Stimulated activated CD4-positive, alpha-beta T cell treated with anti-CD3 and anti-CD28 coated beads, TNF-alpha, amount 100 ng/mL, for 24 hours (primary cell): ENCODE results near the gene COL9A2.

ENCODE experiments used
- DNase-seq, 3 experiments: peaks; one replicate each; pipeline ENCODE4 v3.0.0-alpha.2; 2020; ENCODE audit warnings: low read depth in 3 of 3

The COL9A2 gene

GRCh38 chr1:40318476-40318875 lies 1.4 kb upstream of the COL9A2 start:
- no peak for DNase-seq

GRCh38 chr1:40317394-40318074 lies 448 bp upstream of the COL9A2 start:
- no peak for DNase-seq

GRCh38 chr1:40315795-40316594 lies 1.1 kb downstream of the COL9A2 start:
- DNase-seq, result peak in 1 of 3 experiments; percentile 18

- DNase-seq, result peak; percentile 72 to 81 (median 74)
These were observed 1.8 kb downstream of the COL9A2 start for GRCh38 chr1:40315239-40315794.

GRCh38 chr1:40314721-40315238 lies 2.3 kb downstream of the COL9A2 start:
- no peak for DNase-seq

GRCh38 chr1:40313958-40314720 lies 2.9 kb downstream of the COL9A2 start:
- DNase-seq, result no peak

GRCh38 chr1:40313329-40313957 lies 3.6 kb downstream of the COL9A2 start:
- no peak for DNase-seq

- DNase-seq, result peak in 1 of 3 experiments; percentile 26
These were observed 4.6 kb downstream of the COL9A2 start for GRCh38 chr1:40312238-40313205.

GRCh38 chr1:40311692-40312091 lies 5.4 kb downstream of the COL9A2 start:
- no peak for DNase-seq

- no peak for DNase-seq
These were observed 6.0 kb downstream of the COL9A2 start for GRCh38 chr1:40310983-40311642.

GRCh38 chr1:40310129-40310461 lies 7.0 kb downstream of the COL9A2 start:
- DNase-seq, result no peak

- no peak for DNase-seq
These were observed 7.5 kb downstream of the COL9A2 start for GRCh38 chr1:40309374-40310128.

- no peak for DNase-seq
These were observed 8.9 kb downstream of the COL9A2 start for GRCh38 chr1:40308036-40308727.

- no peak for DNase-seq
These were observed 9.9 kb downstream of the COL9A2 start for GRCh38 chr1:40307186-40307585.

GRCh38 chr1:40306296-40306695 lies 10.8 kb downstream of the COL9A2 start:
- DNase-seq, result no peak

- DNase-seq, result no peak
These were observed 11.2 kb downstream of the COL9A2 start for GRCh38 chr1:40305871-40306270.

- DNase-seq, result no peak
These were observed 11.6 kb downstream of the COL9A2 start for GRCh38 chr1:40305451-40305850.

GRCh38 chr1:40303790-40304189 lies 13.3 kb downstream of the COL9A2 start:
- no peak for DNase-seq
